Epithelial cell of esophagus (primary cell): ENCODE results near the gene RAB30.

Experiments used
- DNase-seq: peaks from one replicate; pipeline ENCODE4 v3.0.0; 2010; ENCODE audit warnings: low read depth
- H3K4me3 ChIP-seq: 2 replicates; pipeline ENCODE4 v1.5.1; 2011; ENCODE audit warnings: mild to moderate bottlenecking, low read length, control low read depth
- TF ChIP-seq, protein P1 (sequence below): IDR thresholded peaks from 2 replicates; pipeline ENCODE4 v1.5.1; 2011; ENCODE audit warnings: low read depth, mild to moderate bottlenecking, low read length, control low read depth, inconsistent platforms; ENCODE audit not compliant: insufficient read depth; ENCODE audit errors: missing control alignments

The RAB30 gene

DNA sequence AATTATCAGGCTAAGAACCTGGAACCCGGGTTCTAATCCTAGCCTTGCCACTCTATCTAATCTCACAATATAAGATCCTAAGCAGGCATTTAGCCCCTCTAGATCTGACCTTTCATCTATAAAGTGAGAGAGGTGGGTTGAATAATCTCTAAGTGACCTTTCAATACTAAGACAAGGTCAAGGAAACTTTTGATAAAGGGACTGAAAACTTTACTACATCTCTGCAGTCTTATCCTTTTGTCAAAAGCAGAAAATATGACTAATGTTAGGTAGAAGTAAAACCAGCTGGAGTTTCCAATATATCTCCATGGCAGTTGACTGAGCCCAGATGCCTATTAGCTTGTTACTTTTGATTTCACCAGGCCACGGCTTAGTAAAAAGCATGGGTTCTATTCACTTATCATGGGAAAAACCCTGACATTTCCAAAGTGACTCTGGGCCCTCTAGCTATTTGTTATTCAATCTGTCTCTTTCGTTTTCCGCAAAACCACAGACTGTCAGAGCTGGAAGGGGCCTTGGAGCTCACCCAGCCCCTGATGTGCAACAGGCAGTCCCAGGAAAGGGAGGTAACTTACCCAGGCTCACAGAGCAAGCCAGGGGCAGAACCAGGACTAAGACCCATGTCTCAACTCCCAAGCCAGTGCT lies 75.8 kb downstream of the RAB30 start:
- peak; percentile 60 for DNase-seq
- TF ChIP-seq, protein P1, sequence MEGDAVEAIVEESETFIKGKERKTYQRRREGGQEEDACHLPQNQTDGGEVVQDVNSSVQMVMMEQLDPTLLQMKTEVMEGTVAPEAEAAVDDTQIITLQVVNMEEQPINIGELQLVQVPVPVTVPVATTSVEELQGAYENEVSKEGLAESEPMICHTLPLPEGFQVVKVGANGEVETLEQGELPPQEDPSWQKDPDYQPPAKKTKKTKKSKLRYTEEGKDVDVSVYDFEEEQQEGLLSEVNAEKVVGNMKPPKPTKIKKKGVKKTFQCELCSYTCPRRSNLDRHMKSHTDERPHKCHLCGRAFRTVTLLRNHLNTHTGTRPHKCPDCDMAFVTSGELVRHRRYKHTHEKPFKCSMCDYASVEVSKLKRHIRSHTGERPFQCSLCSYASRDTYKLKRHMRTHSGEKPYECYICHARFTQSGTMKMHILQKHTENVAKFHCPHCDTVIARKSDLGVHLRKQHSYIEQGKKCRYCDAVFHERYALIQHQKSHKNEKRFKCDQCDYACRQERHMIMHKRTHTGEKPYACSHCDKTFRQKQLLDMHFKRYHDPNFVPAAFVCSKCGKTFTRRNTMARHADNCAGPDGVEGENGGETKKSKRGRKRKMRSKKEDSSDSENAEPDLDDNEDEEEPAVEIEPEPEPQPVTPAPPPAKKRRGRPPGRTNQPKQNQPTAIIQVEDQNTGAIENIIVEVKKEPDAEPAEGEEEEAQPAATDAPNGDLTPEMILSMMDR, result no peak
- H3K4me3 ChIP-seq, result no peak overlapping the region

DNA sequence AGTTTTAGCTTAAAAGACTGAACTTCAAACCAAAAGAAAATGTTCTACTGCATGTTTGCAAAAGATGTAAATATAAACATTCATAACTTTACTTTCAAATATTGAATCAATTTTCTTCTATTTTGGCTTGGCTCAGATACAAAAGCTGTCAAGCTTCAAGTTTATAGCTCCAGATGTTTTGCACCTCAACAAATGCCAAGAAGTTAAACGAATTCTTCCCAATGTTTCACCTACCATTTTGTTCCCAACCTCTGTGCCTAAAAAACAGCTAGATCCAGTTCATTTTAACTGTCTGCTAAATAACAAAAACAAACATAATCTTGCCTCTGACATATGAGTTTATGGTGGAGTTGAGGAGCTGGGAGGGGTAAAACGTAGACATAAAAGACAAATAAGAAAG lies 76.5 kb downstream of the RAB30 start:
- no peak for DNase-seq
- TF ChIP-seq, protein P1, result no peak
- no peak overlapping the region for H3K4me3 ChIP-seq

DNA sequence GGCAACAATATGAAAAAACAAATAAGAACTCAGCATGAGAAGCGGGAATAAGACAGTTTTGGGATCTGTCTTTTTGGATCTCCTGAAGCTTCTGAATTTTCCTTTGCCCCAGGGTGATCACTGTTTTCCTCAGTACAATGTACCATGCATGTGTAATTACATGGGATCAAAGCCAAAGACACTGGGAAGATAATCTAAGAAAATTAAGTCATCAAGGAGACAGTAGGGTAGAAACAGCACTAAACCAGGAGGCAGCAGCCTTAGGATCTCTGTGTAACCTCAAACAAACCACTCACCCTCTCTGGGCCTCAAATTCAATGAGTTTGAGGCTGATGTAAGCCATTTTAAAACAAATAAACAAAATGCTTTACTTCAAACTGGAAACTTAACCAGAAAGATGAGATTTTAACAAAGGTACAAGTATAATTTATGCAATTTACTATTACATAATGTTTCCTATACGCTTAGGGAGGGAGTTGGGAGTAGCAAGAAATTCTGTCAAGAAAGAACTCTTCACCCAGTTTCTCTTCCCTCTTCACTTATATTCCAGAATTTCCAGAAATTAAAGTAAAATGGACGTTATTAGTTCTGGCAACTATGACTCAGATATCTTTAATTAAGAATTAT lies 77.0 kb downstream of the RAB30 start:
- no peak overlapping the region for H3K4me3 ChIP-seq

DNA sequence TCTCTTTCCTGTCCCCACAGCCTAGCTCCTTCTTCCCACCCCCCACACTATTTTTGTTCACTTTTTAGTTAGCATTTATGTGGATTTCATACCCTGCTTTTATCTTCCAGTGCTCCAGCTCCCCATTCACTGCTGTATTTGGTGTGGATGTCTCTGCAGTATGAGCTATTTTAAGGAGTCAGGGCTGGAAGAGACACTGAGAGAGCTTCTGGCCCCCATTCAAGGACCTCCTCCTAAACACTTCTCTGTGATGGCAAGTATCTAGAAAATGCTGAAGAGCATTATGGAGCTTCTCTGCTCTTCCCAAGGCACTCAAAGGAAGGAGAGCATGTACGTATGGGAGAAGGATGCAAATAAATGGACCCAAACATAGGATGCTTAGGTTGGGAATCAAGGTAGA lies 79.5 kb downstream of the RAB30 start:
- H3K4me3 ChIP-seq, result no peak overlapping the region
- TF ChIP-seq, protein P1, result no peak
- DNase-seq, result no peak

More for the DNA sequence above, 77.0 kb downstream of the RAB30 start:
- no peak for DNase-seq
- TF ChIP-seq, protein P1, result no peak

DNA sequence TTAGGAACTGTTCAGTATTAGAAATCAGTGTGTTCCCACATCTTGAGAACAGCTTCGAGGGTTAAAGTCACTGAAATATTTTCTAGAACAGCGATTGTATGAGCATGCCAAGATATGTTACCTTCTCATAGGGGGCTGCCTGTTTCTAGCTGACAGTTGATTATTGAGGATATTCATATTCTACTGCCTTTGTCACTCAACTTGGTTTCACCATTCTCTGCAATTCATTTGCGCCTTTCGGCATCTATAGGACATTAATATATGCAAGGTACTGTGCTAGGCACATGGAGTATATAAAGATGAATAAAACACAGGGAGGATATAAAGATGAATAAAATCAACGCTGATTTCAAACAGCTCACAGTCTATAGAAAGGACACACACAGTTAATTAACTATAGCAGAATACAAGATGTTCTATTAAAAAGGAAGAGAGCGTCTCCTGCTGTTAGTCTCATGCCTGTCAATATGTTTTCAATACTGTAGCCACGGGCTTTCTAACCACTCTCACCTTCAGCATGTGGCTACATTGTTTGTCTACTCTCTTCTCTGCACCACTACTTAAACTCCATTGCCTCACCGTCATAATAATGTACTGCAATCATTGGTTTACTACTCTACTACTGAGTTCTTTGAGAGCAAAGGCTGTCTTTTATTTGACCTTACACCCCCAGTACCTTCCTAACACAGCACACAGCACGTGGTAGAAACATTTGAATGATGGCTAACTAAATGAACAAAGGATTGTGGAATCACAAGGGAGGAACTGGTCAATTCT lies 81.9 kb downstream of the RAB30 start:
- no peak for DNase-seq
- TF ChIP-seq, protein P1, result no peak
- no peak overlapping the region for H3K4me3 ChIP-seq

DNA sequence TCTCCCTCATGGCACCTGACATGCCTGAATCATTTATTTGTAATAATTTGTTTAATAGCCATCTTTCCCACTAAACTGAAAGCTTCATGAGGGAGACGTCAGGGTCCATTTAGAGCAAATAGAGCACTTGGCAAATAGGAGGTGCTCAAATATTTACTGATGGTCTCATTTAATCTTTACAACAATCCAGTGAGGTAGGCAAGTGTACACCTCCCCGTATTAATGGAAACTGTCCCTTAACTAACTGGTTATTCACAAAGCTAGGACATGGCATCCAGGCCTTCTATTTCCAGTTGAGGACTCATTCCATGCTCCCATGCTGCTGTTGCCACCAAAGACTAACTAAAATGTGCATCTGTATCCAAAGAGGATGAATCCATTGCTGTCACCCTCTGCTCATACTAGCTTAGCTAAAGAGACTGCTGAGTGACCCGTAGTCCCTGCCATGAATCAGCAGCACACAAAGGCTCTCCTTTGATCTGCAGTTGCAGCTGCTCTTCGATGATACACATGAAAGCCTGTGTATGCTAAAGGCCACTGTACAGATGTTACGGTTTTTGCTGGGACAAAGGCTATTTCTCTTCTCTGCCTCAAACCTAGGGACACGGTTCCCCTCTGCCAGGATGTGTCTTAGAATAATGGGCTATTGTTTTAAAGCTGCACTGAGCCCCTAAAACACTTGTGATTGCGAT lies 82.6 kb downstream of the RAB30 start:
- DNase-seq, result no peak
- no peak overlapping the region for H3K4me3 ChIP-seq
- TF ChIP-seq, protein P1, result no peak
